Measurements from ENCODE around the gene THBD.

DNA sequence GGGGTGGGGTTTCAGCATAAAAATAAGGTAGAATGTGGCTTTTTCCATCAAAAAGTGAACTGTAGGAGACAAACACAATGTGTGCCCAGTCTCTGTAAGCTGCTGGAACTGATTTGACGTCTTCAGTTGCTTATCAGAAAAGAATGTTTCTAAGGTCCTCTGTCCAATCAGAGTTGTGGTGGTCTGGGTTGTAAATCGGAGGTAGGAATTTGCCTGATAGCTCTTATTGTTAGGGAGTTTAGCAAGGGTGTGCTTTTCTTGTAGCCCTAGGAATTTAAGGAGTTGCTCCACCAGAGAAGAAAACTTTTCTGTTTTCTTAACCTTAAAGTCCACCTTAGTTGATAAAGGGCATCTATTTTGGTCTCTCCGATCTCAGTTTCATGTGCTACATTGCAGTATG is 24.8 kb downstream of the THBD start:
- TF ChIP-seq, protein P1, sequence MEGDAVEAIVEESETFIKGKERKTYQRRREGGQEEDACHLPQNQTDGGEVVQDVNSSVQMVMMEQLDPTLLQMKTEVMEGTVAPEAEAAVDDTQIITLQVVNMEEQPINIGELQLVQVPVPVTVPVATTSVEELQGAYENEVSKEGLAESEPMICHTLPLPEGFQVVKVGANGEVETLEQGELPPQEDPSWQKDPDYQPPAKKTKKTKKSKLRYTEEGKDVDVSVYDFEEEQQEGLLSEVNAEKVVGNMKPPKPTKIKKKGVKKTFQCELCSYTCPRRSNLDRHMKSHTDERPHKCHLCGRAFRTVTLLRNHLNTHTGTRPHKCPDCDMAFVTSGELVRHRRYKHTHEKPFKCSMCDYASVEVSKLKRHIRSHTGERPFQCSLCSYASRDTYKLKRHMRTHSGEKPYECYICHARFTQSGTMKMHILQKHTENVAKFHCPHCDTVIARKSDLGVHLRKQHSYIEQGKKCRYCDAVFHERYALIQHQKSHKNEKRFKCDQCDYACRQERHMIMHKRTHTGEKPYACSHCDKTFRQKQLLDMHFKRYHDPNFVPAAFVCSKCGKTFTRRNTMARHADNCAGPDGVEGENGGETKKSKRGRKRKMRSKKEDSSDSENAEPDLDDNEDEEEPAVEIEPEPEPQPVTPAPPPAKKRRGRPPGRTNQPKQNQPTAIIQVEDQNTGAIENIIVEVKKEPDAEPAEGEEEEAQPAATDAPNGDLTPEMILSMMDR (IDR thresholded peaks at IDR 0.05), result no peak
- no peak for TF ChIP-seq POLR2A (IDR thresholded peaks at IDR 0.05)
